Activated naive CD4-positive, alpha-beta T cell treated with anti-CD3 and anti-CD28 coated beads for 36 hours (primary cell): ENCODE data around the gene F7. TPM values are rescaled to one million over a fixed set of nuclear protein-coding genes. Genes with fewer than 3 reads are reported as not detected.
"Not testable (repeated sequence)": the region's sequence is repeated elsewhere in the genome, so short reads cannot be mapped to it uniquely, and the experiment has no call there.

Experiments
- CTCF ChIA-PET: fragments of 350-600 bp; sonication (Branson Sonifier 250); formaldehyde crosslinking; loops from one replicate; lab custom pipeline; 2021; ENCODE audit warnings: antibody characterized with exemption; lab: Charles Lee
- DNase-seq: peaks from one replicate; pipeline ENCODE4 v3.0.0-alpha.2; 2020
- H3K27ac Mint-ChIP-seq: one replicate; pipeline ENCODE4 v1.8.0; 2021; ENCODE audit warnings: mild to moderate bottlenecking, mixed read lengths
- H3K27me3 Mint-ChIP-seq: one replicate; pipeline ENCODE4 v1.8.0; 2021; ENCODE audit warnings: low read depth, mixed read lengths
- H3K36me3 Mint-ChIP-seq: one replicate; pipeline ENCODE4 v1.8.0; 2021; ENCODE audit warnings: low read depth, mixed read lengths
- H3K4me1 Mint-ChIP-seq: one replicate; pipeline ENCODE4 v1.8.0; 2021; ENCODE audit warnings: low read depth, mixed read lengths
- H3K4me3 Mint-ChIP-seq: one replicate; pipeline ENCODE4 v1.8.0; 2021; ENCODE audit warnings: mild to moderate bottlenecking, moderate library complexity, mixed read lengths
- H3K9me3 Mint-ChIP-seq: one replicate; pipeline ENCODE4 v1.8.0; 2021; ENCODE audit warnings: mixed read lengths
- intact Hi-C: fragments of 100-400 bp; cut with micrococcal nuclease; formaldehyde crosslinking; loops from one replicate; pipeline ENCODE4 v1.15.1; 2023
- total RNA-seq, 2 experiments: library from RNA; stranded (reverse); gene quantifications; one replicate each; pipeline ENCODE4 v1.2.3, GENCODE V29; 2021

Gene F7
- total RNA-seq, 2 experiments from 2014 or later: 0.35 to 0.62 TPM

DNA sequence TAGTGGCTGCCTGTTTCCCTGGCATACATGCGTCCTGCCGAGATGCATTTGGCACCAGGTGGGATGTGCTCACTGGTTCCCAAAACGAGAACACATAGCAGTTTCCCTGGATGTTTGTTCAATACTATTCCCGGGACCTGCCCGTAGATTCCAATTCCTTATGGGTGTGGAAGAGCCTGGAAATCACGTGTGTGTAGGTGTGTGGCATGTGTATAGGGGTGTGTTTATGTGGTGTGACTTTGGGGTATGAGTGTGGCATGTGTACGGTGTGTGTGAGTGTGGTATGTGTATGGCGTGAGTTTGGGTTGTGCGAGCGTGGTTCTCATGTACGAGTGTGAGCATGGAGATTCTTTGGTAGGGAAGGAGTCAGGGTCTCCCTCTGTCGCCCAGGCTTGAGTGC, 2.9 kb upstream of the F7 start:
- Mint-ChIP-seq H3K4me3 (no peak overlapping the region), H3K9me3 (no peaks in the 10 kb centered on the region), H3K36me3 (no peaks in the 10 kb centered on the region), H3K4me1 (no peaks in the 10 kb centered on the region), H3K27me3 (no peaks in the 10 kb centered on the region), H3K27ac (no peak overlapping the region)
- no peak for DNase-seq
- intact Hi-C loops: no loop called here
- CTCF ChIA-PET: no interaction called here

DNA sequence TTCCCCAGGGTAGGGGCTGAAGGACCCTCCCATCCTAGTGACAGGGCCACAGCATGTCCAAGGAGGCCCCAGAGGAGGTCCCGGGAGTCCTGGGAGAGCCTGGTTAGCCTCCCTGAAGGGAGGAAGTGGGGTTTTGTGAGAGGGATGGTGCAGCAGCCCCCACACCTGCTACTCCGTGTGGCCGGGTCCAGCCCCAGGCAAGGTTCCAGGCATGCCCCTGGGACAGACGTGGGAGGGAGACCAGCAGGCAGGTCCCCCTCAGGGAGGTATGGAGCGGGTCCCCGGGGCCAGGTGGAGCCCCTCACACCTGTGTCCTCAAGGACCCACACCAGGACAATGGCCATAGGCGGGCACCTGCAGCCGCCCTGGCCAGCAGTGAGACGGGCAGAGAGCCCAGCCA, 1.9 kb upstream of the F7 start:
- DNase-seq: no peak
- Mint-ChIP-seq H3K4me3 (no peak overlapping the region), H3K9me3 (no peaks in the 10 kb centered on the region), H3K4me1 (no peaks in the 10 kb centered on the region), H3K27me3 (no peaks in the 10 kb centered on the region), H3K27ac (no peak overlapping the region), H3K36me3 (no peaks in the 10 kb centered on the region)
- intact Hi-C loops: no loop called here
- CTCF ChIA-PET: no interaction called here

DNA sequence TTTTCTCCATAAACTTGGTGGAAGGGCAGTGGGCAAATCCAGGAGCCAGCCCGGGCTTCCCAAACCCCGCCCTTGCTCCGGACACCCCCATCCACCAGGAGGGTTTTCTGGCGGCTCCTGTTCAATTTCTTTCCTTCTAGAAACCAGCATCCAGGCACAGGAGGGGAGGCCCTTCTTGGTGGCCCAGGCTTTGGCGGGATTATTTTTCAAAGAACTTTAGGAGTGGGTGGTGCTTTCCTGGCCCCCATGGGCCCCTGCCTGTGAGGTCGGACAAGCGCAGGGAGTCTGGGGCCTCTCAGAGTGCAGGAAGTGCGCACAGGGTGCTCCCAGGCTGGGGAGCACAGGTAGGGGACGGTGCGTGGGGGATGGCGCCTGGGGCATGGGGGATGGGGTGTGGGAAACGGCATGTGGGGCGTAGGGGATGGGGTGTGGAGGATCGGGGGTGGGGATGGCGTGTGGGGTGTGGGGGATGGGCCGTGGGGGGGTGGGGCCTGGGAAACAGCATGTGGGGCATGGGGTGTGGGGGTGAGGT, 396 bp downstream of the F7 start:
- intact Hi-C loops: no loop called here
- H3K36me3 Mint-ChIP-seq: no peaks in the 10 kb centered on the region
- H3K4me1 Mint-ChIP-seq: peaks cover 4% of the 10 kb centered on the region
- H3K27ac Mint-ChIP-seq: no peak overlapping the region
- DNase-seq: no peak
- peaks cover 3% of the 10 kb centered on the region for H3K27me3 Mint-ChIP-seq
- H3K9me3 Mint-ChIP-seq: no peaks in the 10 kb centered on the region
- CTCF ChIA-PET: no interaction called here
- H3K4me3 Mint-ChIP-seq: no peak overlapping the region

DNA sequence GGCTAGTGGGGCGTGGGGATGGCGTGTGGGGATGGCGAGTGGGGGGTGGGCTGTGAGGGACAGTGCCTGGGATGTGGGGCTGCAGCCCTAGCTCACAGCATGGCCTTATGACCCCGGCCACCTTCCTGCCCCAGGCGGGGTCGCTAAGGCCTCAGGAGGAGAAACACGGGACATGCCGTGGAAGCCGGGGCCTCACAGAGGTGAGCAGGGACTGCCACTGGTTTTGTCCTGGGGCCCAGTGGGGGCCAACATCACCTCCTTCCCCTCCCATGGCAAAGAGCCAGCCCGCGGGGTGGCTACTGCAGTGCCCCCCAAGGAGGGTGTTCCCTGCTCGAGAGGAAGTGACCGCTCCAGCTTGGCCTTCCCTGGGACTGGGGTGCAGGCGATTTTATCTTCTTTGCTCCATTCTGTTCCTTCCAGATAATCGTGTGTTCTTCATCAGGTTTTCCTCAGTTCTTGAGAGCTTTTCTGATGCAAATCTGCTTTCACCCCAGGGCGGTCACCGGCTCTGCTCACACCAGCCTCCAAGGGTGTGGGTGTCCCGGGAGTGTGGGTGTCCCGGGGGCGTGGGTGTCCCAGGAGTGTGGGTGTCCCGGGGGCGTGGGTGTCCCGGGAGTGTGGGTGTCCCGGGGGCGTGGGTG, 1.2 kb downstream of the F7 start:
- intact Hi-C loops: no loop called here
- Mint-ChIP-seq H3K27me3 (peaks cover 3% of the 10 kb centered on the region), H3K27ac (no peak overlapping the region), H3K4me1 (peaks cover 4% of the 10 kb centered on the region), H3K36me3 (no peaks in the 10 kb centered on the region), H3K9me3 (no peaks in the 10 kb centered on the region), H3K4me3 (no peak overlapping the region)
- CTCF ChIA-PET: no interaction called here
- DNase-seq: no peak

DNA sequence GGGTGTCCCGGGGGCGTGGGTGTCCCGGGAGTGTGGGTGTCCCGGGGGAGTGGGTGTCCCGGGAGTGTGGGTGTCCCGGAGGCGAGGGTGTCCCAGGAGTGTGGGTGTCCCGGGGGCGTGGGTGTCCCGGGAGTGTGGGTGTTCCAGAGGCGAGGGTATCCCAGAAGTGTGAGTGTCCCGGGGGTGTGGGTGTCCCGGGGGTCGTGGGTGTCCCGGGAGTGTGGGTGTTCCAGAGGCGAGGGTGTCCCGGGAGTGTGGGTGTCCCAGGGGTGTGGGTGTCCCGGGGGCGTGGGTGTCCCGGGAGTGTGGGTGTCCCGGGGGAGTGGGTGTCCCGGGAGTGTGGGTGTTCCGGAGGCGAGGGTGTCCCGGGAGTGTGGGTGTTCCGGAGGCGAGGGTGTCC, 2.9 kb downstream of the F7 start:
- H3K9me3 Mint-ChIP-seq, H3K4me3 Mint-ChIP-seq, H3K4me1 Mint-ChIP-seq, DNase-seq, H3K27ac Mint-ChIP-seq, H3K36me3 Mint-ChIP-seq, H3K27me3 Mint-ChIP-seq, CTCF ChIA-PET, intact Hi-C loops: not testable (repeated sequence)

DNA sequence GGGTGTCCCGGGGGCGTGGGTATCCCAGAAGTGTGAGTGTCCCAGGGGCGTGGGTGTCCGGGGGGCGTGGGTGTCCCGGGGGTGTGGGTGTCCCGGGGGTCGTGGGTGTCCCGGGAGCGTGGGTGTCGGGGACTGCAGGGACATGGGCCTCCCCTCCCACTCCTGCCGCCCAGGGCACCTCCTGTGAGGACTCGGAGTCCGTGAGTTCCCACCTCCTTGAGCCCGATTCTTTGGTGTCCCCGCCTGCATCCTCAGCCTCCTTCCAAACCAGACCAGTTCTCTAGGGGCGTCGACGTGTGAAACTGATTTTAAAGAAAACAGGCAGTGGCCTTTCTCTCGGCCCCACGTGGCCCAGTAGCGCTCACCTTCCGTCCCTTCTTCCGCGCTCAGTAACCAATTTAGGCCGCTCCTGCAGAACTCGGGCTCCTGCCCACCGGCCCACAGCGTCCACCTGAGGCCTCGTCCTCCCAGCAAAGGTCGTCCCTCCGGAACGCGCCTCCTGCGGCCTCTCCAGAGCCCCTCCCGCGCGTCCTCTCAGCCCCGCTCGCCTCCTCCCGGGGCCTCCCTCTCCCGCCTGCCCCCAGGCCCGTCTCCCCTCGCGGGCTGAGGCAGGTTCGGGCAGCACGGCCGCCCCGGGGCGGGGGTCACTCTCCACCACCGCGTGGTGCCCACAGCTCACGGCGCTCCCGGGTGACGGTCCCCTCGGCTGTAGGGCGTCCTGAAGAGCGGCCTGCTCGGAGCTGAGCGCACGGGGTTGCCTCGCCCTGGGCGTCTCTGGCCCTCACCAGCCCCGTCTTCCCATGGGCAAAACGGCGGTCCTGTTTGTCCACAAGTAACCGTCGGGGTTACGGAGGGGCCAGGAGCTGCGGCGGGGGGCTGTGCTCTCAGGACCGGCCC, 3.8 kb downstream of the F7 start:
- peak overlapping the region; percentile 38 for H3K4me3 Mint-ChIP-seq
- H3K9me3 Mint-ChIP-seq: no peaks in the 10 kb centered on the region
- peaks cover 3% of the 10 kb centered on the region for H3K27me3 Mint-ChIP-seq
- H3K27ac Mint-ChIP-seq: no peak overlapping the region
- intact Hi-C loops: loop anchor here (5.0 kb wide), 1 partner anchor 43 kb away; no protein-coding TSS in a partner anchor
- peaks cover 4% of the 10 kb centered on the region for H3K4me1 Mint-ChIP-seq
- CTCF ChIA-PET: no interaction called here
- DNase-seq: no peak
- H3K36me3 Mint-ChIP-seq: no peaks in the 10 kb centered on the region

DNA sequence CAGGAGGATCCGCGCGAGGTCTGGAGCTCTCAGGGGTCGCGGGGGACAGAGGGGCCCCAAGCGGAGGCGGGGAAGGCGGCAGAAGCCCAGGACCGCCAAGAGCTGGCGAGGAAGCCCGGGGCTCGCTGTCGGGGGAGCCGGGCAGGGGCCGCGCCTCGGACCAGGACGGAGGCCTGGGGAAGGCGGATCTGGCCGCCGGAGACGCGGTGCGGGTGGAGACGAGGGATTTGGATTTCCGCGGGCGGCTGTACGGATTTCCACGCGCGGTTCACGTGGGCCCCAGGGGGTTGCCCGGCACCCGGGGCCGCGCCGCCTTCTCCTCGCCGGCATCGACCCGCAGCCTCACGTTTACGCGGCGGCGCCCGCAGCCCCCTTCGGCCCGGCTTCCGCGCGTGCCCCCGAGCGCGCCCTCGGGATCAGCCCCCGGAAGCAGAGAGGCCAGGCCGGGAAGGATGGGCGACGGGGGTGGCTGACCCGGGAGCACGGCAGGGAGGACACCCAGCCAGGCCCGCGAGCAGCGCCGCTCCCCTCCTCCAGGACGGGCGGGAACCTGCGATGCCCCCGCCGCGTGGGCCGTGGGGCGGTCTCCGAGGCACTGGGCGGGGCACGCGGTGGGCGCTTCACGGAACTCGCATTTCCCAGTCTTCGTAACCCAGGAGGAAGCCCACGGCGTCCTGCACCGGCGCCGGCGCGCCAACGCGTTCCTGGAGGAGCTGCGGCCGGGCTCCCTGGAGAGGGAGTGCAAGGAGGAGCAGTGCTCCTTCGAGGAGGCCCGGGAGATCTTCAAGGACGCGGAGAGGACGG, 4.7 kb downstream of the F7 start:
- intact Hi-C loops: loop anchor here (5.0 kb wide), 1 partner anchor 42 kb away; no protein-coding TSS in a partner anchor
- Mint-ChIP-seq H3K4me3 (peak overlapping the region; percentile 38), H3K9me3 (no peaks in the 10 kb centered on the region), H3K36me3 (no peaks in the 10 kb centered on the region), H3K27me3 (peaks cover 3% of the 10 kb centered on the region), H3K4me1 (peaks cover 4% of the 10 kb centered on the region), H3K27ac (no peak overlapping the region)
- peak; percentile 16 for DNase-seq
- CTCF ChIA-PET: no interaction called here

DNA sequence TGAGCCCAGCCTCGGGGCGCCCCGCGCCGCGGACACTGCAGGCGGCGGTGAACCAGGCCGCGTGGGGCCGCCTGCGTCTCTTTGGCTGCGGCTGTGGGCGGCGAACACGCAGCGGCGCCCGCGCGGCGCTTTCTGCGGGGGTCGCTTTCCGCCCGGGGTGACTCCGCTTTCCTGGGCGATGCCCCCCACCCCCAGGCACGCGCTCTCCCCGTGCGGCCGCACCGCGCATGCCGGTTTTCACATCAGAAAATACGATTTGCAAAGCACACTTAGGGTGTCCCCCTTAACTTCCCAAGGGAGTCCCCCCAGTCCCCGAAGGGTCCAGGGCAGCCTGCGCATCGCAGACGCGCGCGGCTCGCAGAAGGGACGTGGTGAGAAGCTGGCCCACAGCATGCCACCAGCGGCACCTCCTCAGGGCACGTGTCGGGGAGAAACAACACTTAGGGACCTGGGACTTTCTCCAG, 5.3 kb downstream of the F7 start:
- DNase-seq: peak; percentile 3
- H3K27ac Mint-ChIP-seq: no peak overlapping the region
- H3K36me3 Mint-ChIP-seq: no peaks in the 10 kb centered on the region
- intact Hi-C loops: loop anchor here (5.0 kb wide), 1 partner anchor 41 kb away; no protein-coding TSS in a partner anchor
- peak overlapping the region; percentile 24 for H3K4me3 Mint-ChIP-seq
- CTCF ChIA-PET: no interaction called here
- H3K9me3 Mint-ChIP-seq: no peaks in the 10 kb centered on the region
- peaks cover 4% of the 10 kb centered on the region for H3K4me1 Mint-ChIP-seq
- H3K27me3 Mint-ChIP-seq: peaks cover 3% of the 10 kb centered on the region

DNA sequence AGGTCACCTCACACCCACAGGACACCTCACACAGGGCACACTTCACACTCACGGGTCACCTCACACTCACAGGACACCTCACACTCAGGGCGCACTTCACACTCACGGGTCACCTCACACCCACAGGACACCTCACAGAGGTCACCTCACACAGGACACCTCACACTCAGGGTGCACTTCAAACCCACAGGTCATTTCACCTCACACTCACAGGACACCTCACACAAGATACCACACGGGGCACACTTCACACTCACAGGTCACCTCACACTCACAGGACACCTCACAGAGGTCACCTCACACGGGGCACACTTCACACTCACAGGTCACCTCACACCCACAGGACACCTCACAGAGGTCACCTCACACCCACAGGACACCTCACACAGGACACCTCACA, 6.2 kb downstream of the F7 start:
- intact Hi-C loops: loop anchor here (5.0 kb wide), 1 partner anchor 40 kb away; no protein-coding TSS in a partner anchor
- H3K9me3 Mint-ChIP-seq, H3K4me1 Mint-ChIP-seq, CTCF ChIA-PET, H3K27me3 Mint-ChIP-seq, H3K4me3 Mint-ChIP-seq, H3K27ac Mint-ChIP-seq, H3K36me3 Mint-ChIP-seq: not testable (repeated sequence)
- DNase-seq: peak; percentile 1

DNA sequence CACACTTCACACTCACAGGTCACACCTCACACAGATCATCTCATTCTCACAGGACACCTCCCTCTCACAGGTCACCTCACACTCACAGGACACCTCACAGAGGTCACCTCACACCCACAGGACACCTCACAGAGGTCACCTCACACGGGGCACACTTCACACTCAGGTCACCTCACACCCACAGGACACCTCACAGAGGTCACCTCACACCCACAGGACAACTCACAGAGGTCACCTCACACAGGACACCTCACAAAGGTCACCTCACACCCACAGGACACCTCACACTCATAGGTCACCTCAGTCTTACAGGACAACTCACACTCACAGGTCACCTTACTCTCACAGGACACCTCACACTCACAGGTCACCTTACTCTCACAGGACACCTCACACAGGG, 6.9 kb downstream of the F7 start:
- H3K27me3 Mint-ChIP-seq, DNase-seq, CTCF ChIA-PET, H3K27ac Mint-ChIP-seq, H3K9me3 Mint-ChIP-seq, H3K4me3 Mint-ChIP-seq, H3K36me3 Mint-ChIP-seq, H3K4me1 Mint-ChIP-seq: not testable (repeated sequence)
- intact Hi-C loops: loop anchor here (5.0 kb wide), 1 partner anchor 40 kb away; no protein-coding TSS in a partner anchor

DNA sequence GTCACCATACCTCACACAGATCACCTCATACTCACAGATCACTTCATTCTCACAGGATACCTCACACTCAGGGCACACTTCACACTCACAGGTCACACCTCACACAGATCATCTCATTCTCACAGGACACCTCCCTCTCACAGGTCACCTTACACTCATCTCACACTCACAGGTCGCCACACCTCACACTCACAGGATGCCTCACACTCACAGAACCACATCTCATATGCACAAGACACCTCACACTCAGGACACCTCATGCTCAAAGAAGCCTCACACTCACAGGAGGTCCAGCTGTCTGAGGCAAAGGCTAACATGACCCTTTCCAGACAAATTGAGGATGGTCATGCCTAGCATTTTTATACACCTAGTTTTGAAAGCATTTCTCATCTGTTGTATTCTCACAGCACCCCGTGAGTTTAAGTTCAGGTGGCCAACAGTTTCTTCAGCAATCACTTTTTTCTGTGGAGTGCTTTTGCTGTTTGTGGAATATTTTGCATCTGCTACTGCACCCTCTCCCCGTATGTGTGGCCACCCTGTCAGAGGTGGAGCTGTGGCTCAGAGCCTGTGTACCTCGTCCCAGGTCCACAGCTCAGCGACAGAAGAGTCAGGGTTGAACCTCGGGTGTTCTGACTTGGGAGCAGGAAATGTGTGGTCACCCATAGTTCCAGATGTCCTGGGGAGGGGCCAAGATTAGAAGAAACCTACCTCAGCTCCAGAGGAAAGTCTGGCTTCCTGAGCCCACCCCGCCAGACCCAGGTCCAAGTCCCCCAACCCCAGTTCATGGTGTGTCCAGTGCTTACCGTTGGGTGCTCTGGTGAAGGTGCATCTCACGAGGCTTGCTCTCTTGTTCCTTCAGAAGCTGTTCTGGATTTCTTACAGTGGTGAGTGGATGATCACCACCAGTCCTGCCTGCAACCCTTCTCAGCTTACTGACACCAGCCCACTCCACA, 7.6 kb downstream of the F7 start:
- H3K9me3 Mint-ChIP-seq: no peaks in the 10 kb centered on the region
- CTCF ChIA-PET: no interaction called here
- DNase-seq: no peak
- no peak overlapping the region for H3K4me3 Mint-ChIP-seq
- peaks cover 3% of the 10 kb centered on the region for H3K27me3 Mint-ChIP-seq
- intact Hi-C loops: loop anchor here (5.0 kb wide), 1 partner anchor 39 kb away; no protein-coding TSS in a partner anchor
- H3K36me3 Mint-ChIP-seq: no peaks in the 10 kb centered on the region
- peaks cover 4% of the 10 kb centered on the region for H3K4me1 Mint-ChIP-seq
- no peak overlapping the region for H3K27ac Mint-ChIP-seq
